Activated CD4-positive, alpha-beta T cell treated with anti-CD3 and anti-CD28 coated beads, Interleukin-2, amount 10 ng/mL, durations not matched to agents 24 days and 14 days (primary cell): ENCODE data around the gene RAB20. TPM values are rescaled to one million over a fixed set of nuclear protein-coding genes. Genes with fewer than 3 reads are reported as not detected.
"Not testable (repeated sequence)": the region's sequence is repeated elsewhere in the genome, so short reads cannot be mapped to it uniquely, and the experiment has no call there.

ENCODE experiments used
- DNase-seq: peaks from one replicate; pipeline ENCODE4 v3.0.0; 2022
- H3K27ac Mint-ChIP-seq: one replicate; pipeline ENCODE4 v1.8.0; 2022; ENCODE audit warnings: mild to moderate bottlenecking, mixed read lengths
- H3K27me3 Mint-ChIP-seq: one replicate; pipeline ENCODE4 v1.8.0; 2022; ENCODE audit warnings: mixed read lengths
- H3K36me3 Mint-ChIP-seq: one replicate; pipeline ENCODE4 v1.8.0; 2022; ENCODE audit warnings: low read depth, mild to moderate bottlenecking, mixed read lengths
- H3K4me1 Mint-ChIP-seq: one replicate; pipeline ENCODE4 v1.8.0; 2021; ENCODE audit warnings: mixed read lengths
- H3K4me3 Mint-ChIP-seq: one replicate; pipeline ENCODE4 v1.8.0; 2022; ENCODE audit warnings: mild to moderate bottlenecking, moderate library complexity, mixed read lengths
- H3K9me3 Mint-ChIP-seq: one replicate; pipeline ENCODE4 v1.8.0; 2021; ENCODE audit warnings: mixed read lengths
- intact Hi-C: fragments of 100-400 bp; cut with micrococcal nuclease; formaldehyde crosslinking; loops from one replicate; pipeline ENCODE4 v1.15.1; 2023
- total RNA-seq: library from RNA; stranded (reverse); gene quantifications from 2 replicates; pipeline ENCODE4 v1.2.3, GENCODE V29; 2022

Gene RAB20
- total RNA-seq, 1 donor from 2014 or later, result 2.8 TPM

GRCh38 chr13:110498765-110499164, 62.8 kb downstream of the RAB20 start:
- H3K27me3 Mint-ChIP-seq, result no peaks in the 10 kb centered on the region
- no peak for DNase-seq
- intact Hi-C loops, result no loop called here
- H3K9me3 Mint-ChIP-seq, result no peaks in the 10 kb centered on the region
- no peaks in the 10 kb centered on the region for H3K36me3 Mint-ChIP-seq
- H3K4me1 Mint-ChIP-seq, result no peaks in the 10 kb centered on the region
- no peak overlapping the region for H3K27ac Mint-ChIP-seq
- H3K4me3 Mint-ChIP-seq, result no peak overlapping the region

GRCh38 chr13:110498327-110498726, 63.2 kb downstream of the RAB20 start:
- Mint-ChIP-seq H3K27me3 (no peaks in the 10 kb centered on the region), H3K9me3 (no peaks in the 10 kb centered on the region), H3K4me3 (no peak overlapping the region), H3K27ac (no peak overlapping the region), H3K36me3 (no peaks in the 10 kb centered on the region), H3K4me1 (no peaks in the 10 kb centered on the region)
- no peak for DNase-seq
- intact Hi-C loops, result no loop called here

- DNase-seq, H3K27me3 Mint-ChIP-seq, H3K9me3 Mint-ChIP-seq, H3K4me1 Mint-ChIP-seq, H3K36me3 Mint-ChIP-seq, H3K27ac Mint-ChIP-seq, H3K4me3 Mint-ChIP-seq, intact Hi-C loops: not testable (repeated sequence)
Measured at GRCh38 chr13:110497896-110498295, 63.6 kb downstream of the RAB20 start.

- Mint-ChIP-seq H3K9me3 (no peaks in the 10 kb centered on the region), H3K36me3 (no peaks in the 10 kb centered on the region), H3K4me1 (no peaks in the 10 kb centered on the region), H3K4me3 (no peak overlapping the region), H3K27ac (no peak overlapping the region), H3K27me3 (no peaks in the 10 kb centered on the region)
- intact Hi-C loops, result no loop called here
- DNase-seq, result no peak
Measured at GRCh38 chr13:110497003-110497402, 64.5 kb downstream of the RAB20 start.

- Mint-ChIP-seq H3K4me3 (no peak overlapping the region), H3K27ac (no peak overlapping the region), H3K9me3 (no peaks in the 10 kb centered on the region)
Measured at GRCh38 chr13:110496281-110496680, 65.2 kb downstream of the RAB20 start.

GRCh38 chr13:110495881-110496280, 65.6 kb downstream of the RAB20 start:
- intact Hi-C loops, result no loop called here
- Mint-ChIP-seq H3K9me3 (no peaks in the 10 kb centered on the region), H3K27ac (no peak overlapping the region), H3K4me1 (no peaks in the 10 kb centered on the region), H3K4me3 (no peak overlapping the region), H3K27me3 (no peaks in the 10 kb centered on the region), H3K36me3 (no peaks in the 10 kb centered on the region)
- no peak for DNase-seq

More at GRCh38 chr13:110496281-110496680, 65.2 kb downstream of the RAB20 start:
- H3K36me3 Mint-ChIP-seq, result no peaks in the 10 kb centered on the region
- no peaks in the 10 kb centered on the region for H3K27me3 Mint-ChIP-seq
- intact Hi-C loops, result no loop called here
- no peaks in the 10 kb centered on the region for H3K4me1 Mint-ChIP-seq
- DNase-seq, result no peak

GRCh38 chr13:110495376-110495775, 66.1 kb downstream of the RAB20 start:
- Mint-ChIP-seq H3K9me3 (no peaks in the 10 kb centered on the region), H3K27me3 (no peaks in the 10 kb centered on the region), H3K4me3 (no peak overlapping the region), H3K27ac (no peak overlapping the region), H3K36me3 (no peaks in the 10 kb centered on the region), H3K4me1 (no peaks in the 10 kb centered on the region)
- DNase-seq, result no peak
- intact Hi-C loops, result no loop called here

GRCh38 chr13:110493613-110494012, 67.9 kb downstream of the RAB20 start:
- H3K36me3 Mint-ChIP-seq, result no peaks in the 10 kb centered on the region
- no peaks in the 10 kb centered on the region for H3K9me3 Mint-ChIP-seq
- H3K27me3 Mint-ChIP-seq, result no peaks in the 10 kb centered on the region
- H3K4me1 Mint-ChIP-seq, result no peaks in the 10 kb centered on the region
- H3K27ac Mint-ChIP-seq, result no peak overlapping the region
- no peak for DNase-seq
- no peak overlapping the region for H3K4me3 Mint-ChIP-seq
- intact Hi-C loops, result no loop called here

GRCh38 chr13:110492679-110493593, 68.6 kb downstream of the RAB20 start:
- Mint-ChIP-seq H3K27ac (no peak overlapping the region), H3K4me3 (no peak overlapping the region), H3K9me3 (no peaks in the 10 kb centered on the region), H3K4me1 (no peaks in the 10 kb centered on the region), H3K27me3 (no peaks in the 10 kb centered on the region), H3K36me3 (no peaks in the 10 kb centered on the region)
- intact Hi-C loops, result no loop called here
- no peak for DNase-seq

- intact Hi-C loops, result no loop called here
- no peak for DNase-seq
- no peaks in the 10 kb centered on the region for H3K9me3 Mint-ChIP-seq
- H3K4me3 Mint-ChIP-seq, result no peak overlapping the region
- H3K27me3 Mint-ChIP-seq, result no peaks in the 10 kb centered on the region
- no peaks in the 10 kb centered on the region for H3K36me3 Mint-ChIP-seq
- no peaks in the 10 kb centered on the region for H3K4me1 Mint-ChIP-seq
- H3K27ac Mint-ChIP-seq, result no peak overlapping the region
Measured at GRCh38 chr13:110491869-110492678, 69.4 kb downstream of the RAB20 start.

GRCh38 chr13:110490009-110490770, 71.3 kb downstream of the RAB20 start:
- intact Hi-C loops, result no loop called here
- no peak overlapping the region for H3K4me3 Mint-ChIP-seq
- no peaks in the 10 kb centered on the region for H3K9me3 Mint-ChIP-seq
- H3K27ac Mint-ChIP-seq, result no peak overlapping the region
- H3K4me1 Mint-ChIP-seq, result no peaks in the 10 kb centered on the region
- H3K36me3 Mint-ChIP-seq, result no peaks in the 10 kb centered on the region
- no peaks in the 10 kb centered on the region for H3K27me3 Mint-ChIP-seq
- DNase-seq, result no peak

GRCh38 chr13:110486880-110487279, 74.6 kb downstream of the RAB20 start:
- H3K4me3 Mint-ChIP-seq, H3K27me3 Mint-ChIP-seq, intact Hi-C loops, H3K9me3 Mint-ChIP-seq, H3K4me1 Mint-ChIP-seq, H3K27ac Mint-ChIP-seq, H3K36me3 Mint-ChIP-seq, DNase-seq: not testable (repeated sequence)

GRCh38 chr13:110486061-110486715, 75.3 kb downstream of the RAB20 start:
- Mint-ChIP-seq H3K27ac (no peak overlapping the region), H3K4me1 (no peaks in the 10 kb centered on the region), H3K36me3 (no peaks in the 10 kb centered on the region), H3K4me3 (no peak overlapping the region), H3K9me3 (no peaks in the 10 kb centered on the region), H3K27me3 (no peaks in the 10 kb centered on the region)
- DNase-seq, result no peak
- intact Hi-C loops, result no loop called here
